Stimulated activated CD4-positive, alpha-beta T cell treated with anti-CD3 and anti-CD28 coated beads, TNF-alpha, amount 100 ng/mL, for 24 hours (primary cell): ENCODE measurements around the gene BCAS1.

ENCODE experiments used
- DNase-seq, 3 experiments: peaks; one replicate each; pipeline ENCODE4 v3.0.0-alpha.2; 2020; ENCODE audit warnings: low read depth in 3 of 3

BCAS1 gene

GRCh38 chr20:53926428-53927028 is 143.9 kb downstream of the BCAS1 start:
- DNase-seq = no peak

GRCh38 chr20:53925651-53926401 is 144.6 kb downstream of the BCAS1 start:
- DNase-seq = no peak

- no peak for DNase-seq
Observed at GRCh38 chr20:53923566-53924369, 146.6 kb downstream of the BCAS1 start.

DNA sequence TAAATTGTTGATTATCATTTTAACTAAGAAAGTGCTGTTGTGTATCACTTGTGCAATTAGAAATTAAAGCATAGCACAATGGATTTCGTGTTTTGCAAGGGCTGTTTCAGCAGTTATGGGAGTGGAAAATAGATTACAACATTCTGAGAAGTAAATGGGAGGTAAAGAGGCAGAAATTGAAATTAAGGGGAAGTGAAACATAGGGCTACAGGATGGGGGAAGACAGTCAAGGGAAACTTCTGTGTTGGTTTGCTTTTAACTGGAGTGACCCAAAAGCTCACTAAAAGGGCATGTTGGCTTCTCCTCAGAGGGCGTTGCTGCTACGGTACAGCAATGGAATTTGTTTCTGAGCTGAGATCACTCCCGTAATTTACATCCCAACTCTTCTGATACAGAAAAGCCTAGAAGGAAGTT is 147.5 kb downstream of the BCAS1 start:
- no peak for DNase-seq

DNA sequence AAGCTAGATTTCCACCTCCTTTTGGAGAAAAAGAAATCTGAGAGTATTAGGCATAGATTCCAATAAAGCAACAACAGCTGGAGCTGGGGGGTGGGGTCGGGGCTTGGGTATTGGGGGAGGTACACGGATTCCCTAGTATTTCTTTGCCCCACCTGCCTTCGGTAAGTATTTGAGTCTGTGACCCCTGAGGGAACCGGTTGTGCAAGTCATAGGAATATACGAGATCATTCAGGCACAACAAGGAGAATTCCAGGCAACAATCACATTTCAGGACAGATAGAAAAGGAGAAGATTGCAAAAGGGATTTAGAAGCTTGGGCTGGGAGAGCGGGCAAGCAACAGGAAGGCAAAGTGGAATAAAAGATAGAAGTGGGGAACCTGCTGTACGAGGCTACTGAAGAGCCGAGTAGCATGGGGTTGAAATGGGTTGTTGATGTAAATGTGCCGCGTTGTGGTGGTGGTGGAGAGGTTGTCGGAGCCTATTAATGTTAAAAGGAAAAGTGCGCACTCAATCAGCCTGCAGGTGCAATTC is 148.9 kb downstream of the BCAS1 start:
- DNase-seq = no peak

GRCh38 chr20:53920647-53921245 is 149.6 kb downstream of the BCAS1 start:
- no peak for DNase-seq

DNA sequence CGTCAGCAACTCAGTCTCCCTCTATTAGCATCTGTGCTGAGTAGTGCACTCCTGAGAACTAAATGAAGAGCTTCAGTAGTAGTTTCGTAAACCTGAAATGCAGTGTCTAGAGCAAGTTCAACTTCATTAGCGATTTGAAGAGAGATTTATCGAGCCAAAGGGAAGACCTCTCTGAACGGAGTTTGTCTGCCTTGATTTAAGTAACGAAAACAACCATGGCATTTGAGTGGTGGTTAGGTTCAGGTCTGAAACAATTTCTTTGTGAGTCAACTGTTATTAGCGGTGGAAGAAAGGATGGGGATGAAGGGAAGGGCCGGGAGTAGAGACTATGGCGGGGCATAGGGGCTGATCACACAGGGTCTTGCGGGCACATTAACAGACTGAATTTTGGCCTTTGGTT is 150.5 kb downstream of the BCAS1 start:
- no peak for DNase-seq

GRCh38 chr20:53918949-53919361 is 151.4 kb downstream of the BCAS1 start:
- DNase-seq = no peak

DNA sequence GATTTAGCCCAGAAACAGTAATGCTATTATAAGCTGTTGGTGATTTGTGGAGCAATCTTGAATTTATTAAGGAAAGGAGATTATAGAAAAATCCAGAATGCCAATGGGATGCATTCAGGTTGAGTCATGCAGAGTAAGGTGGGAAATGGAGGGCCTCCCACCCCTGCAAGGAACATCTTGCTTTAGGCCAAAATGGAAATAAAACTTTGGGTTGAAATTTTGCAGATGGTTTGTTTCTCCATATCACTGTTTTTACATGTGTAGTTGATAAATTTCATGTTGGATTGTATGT is 152.4 kb downstream of the BCAS1 start:
- no peak for DNase-seq

DNA sequence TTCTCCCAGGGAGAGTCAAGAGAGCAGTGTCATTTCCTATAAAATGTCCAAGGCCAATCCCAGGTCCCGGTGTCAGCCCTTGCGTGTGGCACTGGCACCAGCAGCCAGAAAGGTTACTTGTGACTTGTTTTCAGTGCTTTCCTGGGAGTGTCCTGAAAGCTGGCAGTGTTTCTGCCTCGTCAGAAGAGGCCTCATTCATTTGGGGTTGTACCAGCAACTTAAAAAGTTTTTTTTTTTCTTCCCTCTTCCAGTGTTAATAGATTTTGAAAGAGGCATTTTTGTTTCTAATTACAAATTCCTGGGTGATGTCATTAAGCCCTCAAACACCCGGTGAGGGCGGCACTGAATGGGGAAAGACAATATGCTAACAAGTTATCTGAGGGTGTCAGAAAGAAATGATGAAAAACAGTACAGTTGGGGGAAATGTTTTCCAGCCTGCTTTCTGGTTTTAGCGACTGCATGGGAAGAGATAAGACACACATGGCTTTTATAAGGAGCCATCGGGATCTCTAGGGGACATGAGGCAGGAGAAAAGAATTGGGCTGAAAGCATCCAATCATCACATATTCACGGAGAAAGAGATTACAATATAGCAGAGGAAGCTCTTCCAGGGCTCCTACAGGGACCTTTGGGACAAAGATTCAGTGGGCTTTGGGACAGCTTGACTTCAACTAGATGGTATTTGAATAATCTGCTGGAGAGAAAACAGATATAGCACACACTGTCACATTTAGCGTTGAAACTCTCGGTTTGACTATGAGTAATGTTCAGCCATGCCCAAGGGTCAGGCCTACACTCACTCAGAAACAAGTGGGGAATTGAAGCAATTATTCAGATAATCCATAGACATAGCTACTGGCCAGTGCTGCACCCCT is 153.0 kb downstream of the BCAS1 start:
- no peak for DNase-seq

GRCh38 chr20:53916173-53916512 is 154.3 kb downstream of the BCAS1 start:
- DNase-seq = no peak

DNA sequence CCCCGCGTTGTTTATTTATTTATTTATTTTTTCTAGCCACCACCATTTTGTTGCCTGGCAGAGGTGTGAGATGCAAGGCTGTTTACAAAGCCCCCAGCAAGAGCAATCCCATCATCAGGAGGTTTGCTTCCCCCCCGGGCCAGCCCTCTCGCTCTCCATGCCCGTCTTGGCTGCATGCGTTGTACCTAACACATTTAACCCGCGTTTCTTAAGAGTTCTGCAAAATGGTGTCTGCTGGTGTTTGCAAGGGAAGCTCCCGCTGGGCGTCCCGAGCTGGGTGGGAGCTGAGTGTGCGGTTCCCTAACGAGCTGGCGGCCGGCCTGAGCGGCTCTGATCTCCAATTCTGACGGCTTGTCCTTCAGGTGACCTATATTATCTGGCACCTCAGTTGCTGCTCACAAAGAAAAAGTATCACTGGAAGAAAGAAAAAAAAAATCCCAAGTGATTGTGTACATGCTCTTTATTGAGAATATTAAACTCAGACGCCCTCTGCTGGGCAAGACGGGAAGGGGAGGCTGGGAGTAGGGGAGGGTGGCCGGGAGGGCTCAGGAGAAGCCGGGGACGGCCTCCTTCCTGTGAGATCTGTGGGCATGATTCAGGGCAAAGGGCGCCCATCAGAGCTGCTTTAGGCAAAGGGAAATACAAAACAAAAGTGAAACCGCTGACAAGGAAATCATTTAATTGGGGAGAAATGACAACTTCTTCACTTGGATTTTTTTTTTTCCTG is 154.8 kb downstream of the BCAS1 start:
- peak; percentile 90 to 97 (median 96) for DNase-seq

DNA sequence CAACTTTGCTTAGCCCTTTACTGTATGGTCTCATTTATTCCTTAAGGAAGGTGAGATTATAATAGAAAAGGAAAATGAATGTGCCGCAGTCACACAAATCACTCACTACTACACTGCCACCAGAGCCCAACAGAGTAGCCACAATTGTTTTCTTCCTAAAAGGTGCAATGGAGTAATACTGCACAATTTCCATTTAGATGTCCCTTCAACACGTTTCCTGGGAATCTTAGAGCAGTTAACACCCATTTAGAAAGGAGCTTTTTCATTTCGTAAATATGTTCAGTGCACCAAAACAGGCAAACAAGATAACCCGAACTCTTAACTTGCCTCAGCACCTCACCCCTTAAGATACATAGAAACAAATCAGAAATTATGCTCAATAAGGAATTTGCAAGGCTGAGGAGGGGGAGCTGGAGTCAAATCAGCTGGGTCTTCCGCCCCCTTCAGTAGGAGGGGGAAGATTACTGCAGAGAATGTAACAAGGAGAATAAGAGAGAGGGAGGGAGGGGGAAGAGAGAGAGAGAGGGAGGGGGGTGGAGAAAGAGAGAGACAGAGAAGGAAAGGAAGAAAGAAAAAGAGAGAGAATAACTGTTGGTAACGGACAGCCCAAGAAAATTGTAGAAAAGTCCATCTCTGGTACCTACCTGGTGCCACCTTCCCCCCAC is 155.5 kb downstream of the BCAS1 start:
- no peak for DNase-seq

GRCh38 chr20:53914091-53914780 is 156.2 kb downstream of the BCAS1 start:
- DNase-seq = no peak

GRCh38 chr20:53911301-53911700 is 159.1 kb downstream of the BCAS1 start:
- no peak for DNase-seq

GRCh38 chr20:53910351-53911002 is 159.9 kb downstream of the BCAS1 start:
- DNase-seq = no peak

DNA sequence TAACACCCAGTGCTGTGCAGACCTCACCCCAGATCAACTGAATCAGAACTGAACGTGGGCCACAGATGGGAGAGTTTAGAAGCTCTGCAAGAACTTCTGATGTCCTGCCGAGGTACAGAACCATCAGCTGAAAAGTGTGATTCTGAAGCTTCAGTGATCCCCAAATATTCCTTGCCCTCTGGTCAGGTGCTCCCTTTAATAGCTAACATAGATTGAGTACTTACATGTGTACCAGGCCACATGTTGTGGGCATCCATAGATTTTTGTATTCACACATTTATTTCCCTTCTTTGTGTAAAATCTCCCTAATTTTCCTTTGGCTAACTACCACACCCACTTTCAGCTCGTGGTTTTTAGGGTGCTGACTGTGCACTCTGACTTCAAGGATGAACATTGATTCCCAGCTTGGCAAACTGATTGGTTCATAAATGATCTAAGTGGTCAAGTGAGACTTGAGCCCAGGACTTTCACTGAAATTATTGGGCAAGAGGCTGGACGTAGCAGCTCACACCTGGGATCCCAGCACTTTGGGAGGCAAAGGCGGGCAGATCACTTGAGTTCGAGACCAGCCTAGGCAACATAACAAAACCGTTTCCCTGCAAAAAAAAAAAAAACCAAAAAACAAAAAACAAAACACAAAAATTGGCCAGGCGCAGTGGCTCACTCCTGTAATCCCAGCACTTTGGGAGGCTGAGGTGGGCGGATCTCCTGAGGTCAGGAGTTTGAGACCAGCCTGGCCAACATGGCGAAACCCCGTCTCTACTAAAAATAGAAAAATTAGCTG is 162.2 kb downstream of the BCAS1 start:
- no peak for DNase-seq

- no peak for DNase-seq
Observed at GRCh38 chr20:53905820-53906191, 164.6 kb downstream of the BCAS1 start.
